Left lung (tissue), 10 donors: ENCODE measurements around the gene BBLN. TPM values are rescaled to one million over a fixed set of nuclear protein-coding genes. Genes with fewer than 3 reads are reported as not detected.

Experiments used
- ATAC-seq: fragments of 200-7000 bp; cut with Tn5 transposase; one replicate; pipeline ENCODE4 v1.9.1; 2020; ENCODE audit warnings: moderate library complexity
- DNase-seq, 4 donors: peaks; one replicate each; pipeline ENCODE4 v3.0.0-alpha.2; 2013 to 2020
- H3K27ac ChIP-seq, 2 donors: fragments of 200-600 bp; sonication (generic) in 1 of 2; one replicate each; pipeline versions ENCODE4 v1.5.0 to v1.8.0; 2020 to 2021
- H3K27me3 ChIP-seq, 2 donors: fragments of 200-600 bp; sonication (generic) in 1 of 2; one replicate each; pipeline versions ENCODE4 v1.5.0 to v1.8.0; 2020 to 2021
- H3K36me3 ChIP-seq, 2 donors: fragments of 200-600 bp; sonication (generic) in 1 of 2; one replicate each; pipeline versions ENCODE4 v1.5.0 to v1.8.0; 2020 to 2021
- H3K4me1 ChIP-seq, 2 donors: fragments of 200-600 bp; one replicate each; pipeline ENCODE4 v1.8.0; 2021
- H3K4me3 ChIP-seq, 2 donors: fragments of 200-600 bp; sonication (generic) in 1 of 2; one replicate each; pipeline versions ENCODE4 v1.5.0 to v1.8.0; 2020 to 2021; ENCODE audit warnings: mild to moderate bottlenecking in 1 of 2
- H3K9me3 ChIP-seq, 2 donors: fragments of 200-600 bp; sonication (generic) in 1 of 2; one replicate each; pipeline versions ENCODE4 v1.5.0 to v1.8.0; 2020 to 2021
- intact Hi-C, 2 donors: fragments of 100-400 bp; cut with DNase I; formaldehyde crosslinking; loops; one replicate each; pipeline versions ENCODE4 v1.11.2 to v1.14.2; 2022
- polyA plus RNA-seq, 6 donors: library from polyadenylated mRNA; unstranded; fragments of 120-200 nt; gene quantifications; one replicate each; pipeline ENCODE4 v1.2.1, GENCODE V29; 2013; ENCODE audit not compliant: insufficient read length in 6 of 6
- total RNA-seq, 2 donors: library from RNA; stranded (reverse); fragmentation: NEBNext Ultra II Directional; extraction: Animal tissue kit (Norgen Biotek cat#: 25700); gene quantifications; one replicate each; pipeline ENCODE4 v1.2.1, GENCODE V29; 2021
- TF ChIP-seq, protein P1 (sequence below), 2 donors: fragments of 200-600 bp; sonication (generic) in 1 of 2; IDR thresholded peaks; one replicate each; pipeline versions ENCODE4 v1.5.0 to v1.8.0; 2021; ENCODE audit warnings: antibody characterized with exemption in 2 of 2
- donor health status: DM: no; HTN: yes; CAD: no.
- donor health status: DM: no; HTN: no; CAD: no.

BBLN gene
- total and polyA plus RNA-seq, 8 donors, result 27.1 to 66.0 (median 37.7) TPM

DNA sequence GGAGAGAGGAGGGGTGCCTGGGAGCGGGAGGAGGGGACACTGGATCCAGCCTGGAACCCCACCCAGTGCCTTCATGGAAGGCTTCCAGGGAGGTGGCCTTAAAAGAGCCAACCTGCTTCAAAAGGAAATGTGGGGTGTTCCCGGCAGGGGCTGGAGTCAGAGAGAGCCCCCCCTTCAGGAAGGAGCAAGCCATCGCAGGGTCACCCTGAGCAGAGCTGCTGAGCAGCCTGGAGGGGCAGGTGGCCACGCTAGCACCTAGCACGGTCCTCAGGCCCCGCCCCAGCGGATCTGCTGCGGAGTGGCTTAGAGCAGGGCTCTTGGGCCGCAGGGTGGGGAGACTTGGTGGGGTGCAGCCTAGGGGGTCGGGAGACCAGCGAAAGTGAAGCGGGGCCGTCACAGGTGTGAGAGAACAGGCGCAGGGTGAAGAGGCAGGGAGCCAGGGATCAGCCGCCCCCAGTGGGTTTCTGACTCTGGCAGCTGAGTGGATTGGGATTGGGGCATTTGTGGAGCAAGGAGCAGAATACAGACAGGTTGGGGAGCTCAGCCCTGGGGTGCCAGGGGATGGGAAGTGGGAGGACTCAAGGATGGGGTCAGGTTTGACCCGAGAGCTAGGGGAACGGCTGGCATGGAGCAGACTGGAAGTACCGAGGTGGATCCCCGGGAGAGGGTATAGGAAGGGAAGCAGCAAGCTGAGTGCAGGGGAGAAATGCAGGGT, 9.3 kb upstream of the BBLN start:
- peaks cover 0 to 35% of the 10 kb centered on the region in 2 donors for H3K4me1 ChIP-seq
- H3K27me3 ChIP-seq, result no peaks in the 10 kb centered on the region
- TF ChIP-seq, protein P1, sequence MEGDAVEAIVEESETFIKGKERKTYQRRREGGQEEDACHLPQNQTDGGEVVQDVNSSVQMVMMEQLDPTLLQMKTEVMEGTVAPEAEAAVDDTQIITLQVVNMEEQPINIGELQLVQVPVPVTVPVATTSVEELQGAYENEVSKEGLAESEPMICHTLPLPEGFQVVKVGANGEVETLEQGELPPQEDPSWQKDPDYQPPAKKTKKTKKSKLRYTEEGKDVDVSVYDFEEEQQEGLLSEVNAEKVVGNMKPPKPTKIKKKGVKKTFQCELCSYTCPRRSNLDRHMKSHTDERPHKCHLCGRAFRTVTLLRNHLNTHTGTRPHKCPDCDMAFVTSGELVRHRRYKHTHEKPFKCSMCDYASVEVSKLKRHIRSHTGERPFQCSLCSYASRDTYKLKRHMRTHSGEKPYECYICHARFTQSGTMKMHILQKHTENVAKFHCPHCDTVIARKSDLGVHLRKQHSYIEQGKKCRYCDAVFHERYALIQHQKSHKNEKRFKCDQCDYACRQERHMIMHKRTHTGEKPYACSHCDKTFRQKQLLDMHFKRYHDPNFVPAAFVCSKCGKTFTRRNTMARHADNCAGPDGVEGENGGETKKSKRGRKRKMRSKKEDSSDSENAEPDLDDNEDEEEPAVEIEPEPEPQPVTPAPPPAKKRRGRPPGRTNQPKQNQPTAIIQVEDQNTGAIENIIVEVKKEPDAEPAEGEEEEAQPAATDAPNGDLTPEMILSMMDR (IDR thresholded peaks at IDR 0.05), result no peak
- intact Hi-C loops, result no loop called here
- no peak overlapping the region for H3K4me3 ChIP-seq
- DNase-seq (peak in 1 of 4 donors; percentile 82), ATAC-seq (no peak)
- H3K9me3 ChIP-seq, result no peaks in the 10 kb centered on the region
- H3K36me3 ChIP-seq, result no peaks in the 10 kb centered on the region
- peak overlapping the region in 1 of 2 donors; percentile 76 for H3K27ac ChIP-seq

DNA sequence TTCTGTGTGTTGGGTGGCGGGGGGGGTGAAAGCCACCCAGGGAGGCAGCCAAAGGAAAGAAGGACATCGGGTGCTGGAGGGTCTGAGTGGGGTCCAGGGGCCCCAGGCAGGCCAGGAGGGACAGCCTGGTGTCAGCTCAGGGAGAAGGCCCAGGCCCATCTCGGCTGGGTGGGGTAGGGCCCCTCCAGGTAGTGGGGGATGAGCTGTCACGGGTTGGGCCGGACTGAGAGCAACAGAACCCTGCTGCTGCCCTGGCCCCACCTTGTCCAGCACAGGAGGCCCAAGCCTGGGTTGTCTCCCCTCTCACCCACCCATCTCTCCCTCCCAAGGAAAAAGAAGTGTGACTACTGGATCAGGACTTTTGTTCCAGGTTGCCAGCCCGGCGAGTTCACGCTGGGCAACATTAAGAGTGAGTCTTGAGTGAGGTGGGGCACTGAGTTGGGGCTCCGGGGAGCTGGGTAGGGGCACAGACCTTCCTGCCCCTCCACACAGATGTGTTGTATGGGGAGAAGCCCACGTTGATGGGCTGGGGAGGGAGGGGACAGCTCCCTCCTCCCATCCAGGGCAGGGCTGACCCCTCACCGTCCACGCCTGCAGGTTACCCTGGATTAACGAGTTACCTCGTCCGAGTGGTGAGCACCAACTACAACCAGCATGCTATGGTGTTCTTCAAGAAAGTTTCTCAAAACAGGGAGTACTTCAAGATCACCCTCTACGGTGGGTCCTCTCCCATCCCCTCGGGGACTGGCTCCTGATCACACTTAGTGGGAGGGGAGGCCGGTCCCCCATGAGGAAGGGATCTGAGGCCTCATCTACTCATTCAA, 8.5 kb upstream of the BBLN start:
- TF ChIP-seq, protein P1 (IDR thresholded peaks at IDR 0.05), result no peak
- Histone ChIP-seq H3K36me3 (no peaks in the 10 kb centered on the region), H3K9me3 (no peaks in the 10 kb centered on the region), H3K4me1 (peaks cover 0 to 31% of the 10 kb centered on the region in 2 donors), H3K27ac (peak overlapping the region in 1 of 2 donors; percentile 76), H3K4me3 (no peak overlapping the region), H3K27me3 (no peaks in the 10 kb centered on the region)
- intact Hi-C loops, result no loop called here
- peak in 1 of 4 donors; percentile 44 for DNase-seq
- ATAC-seq, result no peak

DNA sequence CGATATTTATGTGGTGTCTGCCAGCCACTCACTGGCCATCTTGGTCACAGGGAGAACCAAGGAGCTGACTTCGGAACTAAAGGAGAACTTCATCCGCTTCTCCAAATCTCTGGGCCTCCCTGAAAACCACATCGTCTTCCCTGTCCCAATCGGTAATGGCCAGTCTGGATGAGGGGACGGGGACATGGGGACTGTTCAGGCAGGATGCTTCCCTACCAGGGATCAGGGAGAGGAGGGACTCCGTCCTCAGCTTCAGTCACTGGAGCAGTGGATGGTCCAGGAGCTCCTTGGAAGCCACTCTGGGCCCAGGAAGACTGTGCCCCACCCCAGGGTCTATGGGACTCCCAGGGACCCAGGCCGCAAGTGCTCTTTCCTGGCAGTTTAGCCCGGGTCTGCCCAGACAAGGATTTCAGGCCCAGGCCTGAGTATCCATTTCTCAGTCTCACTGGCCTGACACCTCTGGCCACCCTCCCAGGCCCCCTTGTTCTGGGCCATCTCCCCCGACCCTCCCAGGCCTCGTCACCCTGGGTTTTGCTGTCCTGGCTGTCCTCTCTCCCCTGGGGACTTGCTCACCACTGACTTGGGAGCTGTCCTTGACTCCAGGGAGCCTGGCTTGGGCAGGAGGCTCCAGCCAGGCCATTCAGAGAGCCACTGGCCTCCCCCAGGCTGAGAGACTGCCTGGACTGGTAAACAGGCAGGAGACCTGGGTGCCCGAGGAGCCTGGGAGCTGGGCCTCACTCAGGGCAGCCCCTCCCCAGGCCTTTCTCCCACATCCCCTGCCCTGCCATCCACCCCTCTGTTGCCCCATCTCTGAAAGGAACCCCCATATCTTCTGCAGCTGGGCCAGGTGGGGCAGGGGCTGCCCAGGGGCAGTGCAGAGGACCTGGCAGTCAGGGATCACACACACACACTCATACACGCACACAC, 7.7 kb upstream of the BBLN start:
- TF ChIP-seq, protein P1 (IDR thresholded peaks at IDR 0.05), result no peak
- Histone ChIP-seq H3K4me3 (no peak overlapping the region), H3K36me3 (no peaks in the 10 kb centered on the region), H3K27me3 (no peaks in the 10 kb centered on the region), H3K27ac (peak overlapping the region in 1 of 2 donors; percentile 41), H3K9me3 (no peaks in the 10 kb centered on the region), H3K4me1 (peaks cover 0 to 31% of the 10 kb centered on the region in 2 donors)
- ATAC-seq, result no peak
- intact Hi-C loops, result no loop called here
- DNase-seq, result peak in 1 of 4 donors; percentile 45

DNA sequence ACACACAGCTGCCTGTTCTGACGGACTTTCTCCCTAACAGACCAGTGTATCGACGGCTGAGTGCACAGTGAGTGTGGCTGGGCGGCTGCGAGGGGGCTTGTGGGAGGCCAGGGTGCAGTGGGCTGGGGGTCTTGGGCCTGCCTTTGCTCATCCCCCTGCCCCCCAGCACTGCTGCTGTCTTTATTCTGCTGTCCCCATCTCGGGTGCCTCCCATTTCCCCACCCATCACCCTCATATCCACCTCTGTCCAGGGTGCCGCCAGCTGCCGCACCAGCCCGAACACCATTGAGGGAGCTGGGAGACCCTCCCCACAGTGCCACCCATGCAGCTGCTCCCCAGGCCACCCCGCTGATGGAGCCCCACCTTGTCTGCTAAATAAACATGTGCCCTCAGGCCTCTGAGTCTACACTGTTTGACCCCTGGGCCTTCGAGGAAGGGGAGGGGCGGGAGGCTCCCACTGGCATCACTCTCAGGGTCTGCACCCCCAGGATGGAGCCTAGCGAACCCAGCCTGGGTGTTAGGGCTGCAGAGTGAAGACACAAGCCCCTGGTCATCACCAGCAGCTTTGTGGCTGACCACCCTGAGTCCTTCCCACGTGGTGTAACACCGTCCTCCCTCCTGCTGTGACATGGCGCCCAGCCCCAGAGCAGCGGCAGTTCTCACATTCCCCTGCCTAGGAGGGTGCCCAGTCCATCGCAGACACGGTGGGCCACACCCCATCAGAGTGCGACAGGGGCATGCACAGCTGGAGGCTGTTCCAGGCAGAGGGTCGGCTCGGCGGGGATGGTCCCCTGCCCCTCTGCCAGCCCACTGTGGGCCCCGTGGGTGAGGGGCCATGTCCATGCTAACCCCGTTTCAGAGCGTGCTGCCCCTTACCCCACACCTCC, 6.8 kb upstream of the BBLN start:
- intact Hi-C loops, result no loop called here
- H3K36me3 ChIP-seq, result no peaks in the 10 kb centered on the region
- peaks cover 0 to 31% of the 10 kb centered on the region in 2 donors for H3K4me1 ChIP-seq
- TF ChIP-seq, protein P1 (IDR thresholded peaks at IDR 0.05), result no peak
- no peaks in the 10 kb centered on the region for H3K27me3 ChIP-seq
- peak in 1 of 4 donors; percentile 60 for DNase-seq
- no peak overlapping the region for H3K27ac ChIP-seq
- ATAC-seq, result no peak
- no peak overlapping the region for H3K4me3 ChIP-seq
- no peaks in the 10 kb centered on the region for H3K9me3 ChIP-seq
